H9 (cell line): Measurements from ENCODE around the gene GRIN2B. TPM values are rescaled to one million over a fixed set of nuclear protein-coding genes. Genes with fewer than 3 reads are reported as not detected.

Experiments
- DNase-seq: peaks from one replicate; pipeline ENCODE4 v3.0.0-alpha.2; 2017
- H2AFZ ChIP-seq: one replicate; pipeline ENCODE4 v1.6.1; 2013; ENCODE audit warnings: mild to moderate bottlenecking, low read length, control low read depth, moderate library complexity
- H2AK5ac ChIP-seq: 2 replicates; pipeline ENCODE4 v1.6.1; 2013; ENCODE audit warnings: low read length, control low read depth, mixed read lengths; ENCODE audit not compliant: insufficient read length
- H2BK120ac ChIP-seq: one replicate; pipeline ENCODE4 v1.6.1; 2013; ENCODE audit warnings: low read depth, mild to moderate bottlenecking, low read length, control low read depth, inconsistent platforms; ENCODE audit not compliant: poor library complexity, severe bottlenecking
- H2BK12ac ChIP-seq: 2 replicates; pipeline ENCODE4 v1.6.1; 2013; ENCODE audit warnings: low read length, control low read depth, mixed read lengths, low read depth; ENCODE audit not compliant: insufficient read length
- H2BK15ac ChIP-seq: 2 replicates; pipeline ENCODE4 v1.6.1; 2013; ENCODE audit warnings: low read depth, low read length, control low read depth
- H2BK20ac ChIP-seq: one replicate; pipeline ENCODE4 v1.6.1; 2013; ENCODE audit warnings: low read depth, mild to moderate bottlenecking, low read length, control low read depth, inconsistent platforms; ENCODE audit not compliant: poor library complexity, severe bottlenecking
- H2BK5ac ChIP-seq: 2 replicates; pipeline ENCODE4 v1.6.1; 2013; ENCODE audit warnings: low read length, control low read depth, mixed read lengths; ENCODE audit not compliant: insufficient read length
- H3K14ac ChIP-seq: 2 replicates; pipeline ENCODE4 v1.6.1; 2013; ENCODE audit warnings: low read length, control low read depth; ENCODE audit not compliant: insufficient read depth
- H3K18ac ChIP-seq: 2 replicates; pipeline ENCODE4 v1.6.1; 2013; ENCODE audit warnings: low read depth, mild to moderate bottlenecking, mixed read lengths, low read length, control low read depth; ENCODE audit not compliant: insufficient read length
- H3K23ac ChIP-seq: 2 replicates; pipeline ENCODE4 v1.6.1; 2013; ENCODE audit warnings: low read length, control low read depth, mixed read lengths, low read depth; ENCODE audit not compliant: insufficient read length
- H3K23me2 ChIP-seq: 2 replicates; pipeline ENCODE4 v1.6.1; 2013; ENCODE audit warnings: low read depth, mild to moderate bottlenecking, mixed read lengths, low read length, control low read depth; ENCODE audit not compliant: insufficient read length, poor library complexity, severe bottlenecking
- H3K27ac ChIP-seq: 2 replicates; pipeline ENCODE4 v1.5.1; 2013; ENCODE audit warnings: low read length, control low read depth, mixed read lengths, low read depth; ENCODE audit not compliant: insufficient read length
- H3K27me3 ChIP-seq: 2 replicates; pipeline ENCODE4 v1.6.1; 2013; ENCODE audit warnings: low read length, control low read depth, inconsistent platforms; ENCODE audit not compliant: insufficient read depth
- H3K4ac ChIP-seq: 2 replicates; pipeline ENCODE4 v1.6.1; 2013; ENCODE audit warnings: low read depth, mild to moderate bottlenecking, control low read depth, inconsistent platforms, low read length, moderate library complexity
- H3K4me1 ChIP-seq: 2 replicates; pipeline ENCODE4 v1.6.1; 2013; ENCODE audit warnings: low read length, control low read depth, inconsistent platforms; ENCODE audit not compliant: insufficient read depth
- H3K4me2 ChIP-seq: 2 replicates; pipeline ENCODE4 v1.6.1; 2013; ENCODE audit warnings: low read length, control low read depth, mixed read lengths; ENCODE audit not compliant: insufficient read length, insufficient read depth
- H3K56ac ChIP-seq: 2 replicates; pipeline ENCODE4 v1.6.1; 2013; ENCODE audit warnings: low read depth, mild to moderate bottlenecking, mixed read lengths, low read length, control low read depth; ENCODE audit not compliant: insufficient read length
- H3K79me1 ChIP-seq: 2 replicates; pipeline ENCODE4 v1.6.1; 2013; ENCODE audit warnings: low read depth, mild to moderate bottlenecking, moderate library complexity, low read length, control low read depth, inconsistent platforms; ENCODE audit not compliant: insufficient read depth, poor library complexity, severe bottlenecking
- H3K79me2 ChIP-seq: 2 replicates; pipeline ENCODE4 v1.6.1; 2013; ENCODE audit warnings: low read length, control low read depth, inconsistent platforms; ENCODE audit not compliant: insufficient read depth
- H3K9ac ChIP-seq: 2 replicates; pipeline ENCODE4 v1.6.1; 2013; ENCODE audit warnings: low read length, control low read depth, mixed read lengths; ENCODE audit not compliant: insufficient read length; ENCODE audit errors: extremely low read depth
- H3K9me3 ChIP-seq: one replicate; pipeline ENCODE4 v1.6.1; 2013; ENCODE audit warnings: low read depth, low read length, inconsistent platforms; ENCODE audit not compliant: control insufficient read depth
- H3T11ph ChIP-seq: one replicate; pipeline ENCODE4 v1.6.1; 2013; ENCODE audit warnings: mild to moderate bottlenecking, low read length, control low read depth, inconsistent platforms
- H4K20me1 ChIP-seq: one replicate; pipeline ENCODE4 v1.6.1; 2013; ENCODE audit not compliant: control insufficient read depth, insufficient read length, insufficient read depth
- H4K5ac ChIP-seq: 2 replicates; pipeline ENCODE4 v1.6.1; 2013; ENCODE audit warnings: low read depth, mild to moderate bottlenecking, mixed read lengths, low read length, control low read depth; ENCODE audit not compliant: insufficient read length
- H4K8ac ChIP-seq: replicated peaks from 2 replicates; pipeline ENCODE4 v1.6.1; 2013; ENCODE audit warnings: low read length, control low read depth, mixed read lengths, low read depth; ENCODE audit not compliant: insufficient read length
- H4K91ac ChIP-seq: 2 replicates; pipeline ENCODE4 v1.6.1; 2013; ENCODE audit warnings: low read depth, mild to moderate bottlenecking, moderate library complexity, mixed read lengths, low read length, control low read depth; ENCODE audit not compliant: insufficient read length
- H3K27ac Mint-ChIP-seq, 3 experiments: 2 replicates in 2 of 3; 3 replicates in 1 of 3; pipeline ENCODE4 v1.8.0; 2020 to 2021; ENCODE audit warnings: mixed read lengths in 3 of 3, mild to moderate bottlenecking in 1 of 3, moderate library complexity in 1 of 3
- H3K27me3 Mint-ChIP-seq: 2 replicates; pipeline ENCODE4 v1.8.0; 2021; ENCODE audit warnings: low read depth, mild to moderate bottlenecking, moderate library complexity, mixed read lengths
- H3K36me3 Mint-ChIP-seq, 3 experiments: 2 replicates in 2 of 3; 3 replicates in 1 of 3; pipeline ENCODE4 v1.8.0; 2020 to 2021; ENCODE audit warnings: low read depth in 3 of 3, mixed read lengths in 3 of 3; ENCODE audit not compliant: insufficient read depth in 1 of 3
- H3K4me1 Mint-ChIP-seq, 2 experiments: 2 replicates each; pipeline ENCODE4 v1.8.0; 2020; ENCODE audit warnings: mixed read lengths in 2 of 2
- H3K4me3 Mint-ChIP-seq, 2 experiments: 2 replicates in 1 of 2; 3 replicates in 1 of 2; pipeline ENCODE4 v1.8.0; 2020 to 2021; ENCODE audit warnings: mild to moderate bottlenecking in 2 of 2, mixed read lengths in 2 of 2, moderate library complexity in 1 of 2
- H3K9me3 Mint-ChIP-seq, 2 experiments: 2 replicates in 1 of 2; 3 replicates in 1 of 2; pipeline ENCODE4 v1.8.0; 2020; ENCODE audit warnings: mild to moderate bottlenecking in 2 of 2, mixed read lengths in 2 of 2, moderate library complexity in 1 of 2
- CTCF ChIP-seq: fragments of 200-600 bp; sonication (generic); conservative IDR thresholded peaks from 3 replicates; pipeline ENCODE4 v1.8.0; 2021; ENCODE audit warnings: antibody characterized with exemption, mild to moderate bottlenecking
- WGBS: extraction: QIAGEN DNeasy Blood & Tissue Kit; methylation state at CpG from one replicate; pipeline ENCODE4 v1.1.7; 2013; ENCODE audit warnings: missing lambda C conversion rate, low lambda C conversion rate, mixed read lengths; ENCODE audit not compliant: insufficient read length; ENCODE audit errors: extremely low coverage; 5-methylcytosine and 5-hydroxymethylcytosine counted together
- total RNA-seq: library from RNA; stranded (reverse); gene quantifications from 2 replicates; pipeline ENCODE4 v1.2.1, GENCODE V29; 2021

The GRIN2B gene
- total RNA-seq, 1 experiment from 2014 or later: 0.13 TPM

DNA sequence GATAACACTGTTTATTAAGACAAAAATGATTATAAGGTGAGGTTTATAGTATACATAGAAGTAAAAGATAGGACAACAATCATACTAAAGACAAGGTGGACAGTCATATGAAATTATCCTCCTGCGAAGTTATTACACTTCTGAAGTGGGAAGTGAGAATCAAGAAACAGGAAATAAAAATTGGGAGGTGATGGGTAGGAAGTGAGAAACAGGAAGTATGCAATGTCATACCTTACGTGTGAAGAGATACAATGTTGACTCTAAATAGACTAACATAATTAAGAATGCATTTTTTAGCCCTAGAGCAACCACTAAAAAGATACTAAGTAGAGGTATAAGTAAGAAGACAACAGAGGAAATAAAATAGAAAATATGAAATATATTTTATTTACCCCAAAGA lies 43.7 kb downstream of the GRIN2B start:
- H2BK20ac ChIP-seq: no peak overlapping the region
- DNase-seq: no peak
- no peak overlapping the region for H2BK15ac ChIP-seq
- no peak overlapping the region for H2AFZ ChIP-seq
- TF ChIP-seq CTCF: no peak
- no peak overlapping the region for H3K27ac ChIP-seq
- no peak overlapping the region for H2BK120ac ChIP-seq
- H3K4ac ChIP-seq: no peak overlapping the region
- H3K4me2 ChIP-seq: no peak overlapping the region
- peaks cover 0 to 10% (median 10%) of the 10 kb centered on the region in 3 experiments; a peak in 5 of 7 replicates for H3K36me3 Mint-ChIP-seq
- no peak overlapping the region for H4K8ac ChIP-seq
- no peak overlapping the region for H3K9ac ChIP-seq
- no peak overlapping the region for H3K18ac ChIP-seq
- no peak overlapping the region for H2AK5ac ChIP-seq
- H3K23me2 ChIP-seq: peaks cover 2% of the 10 kb centered on the region
- H3K27me3 ChIP-seq: no peaks in the 10 kb centered on the region
- H3K9me3 Mint-ChIP-seq: peaks cover 14 to 15% of the 10 kb centered on the region in 2 experiments; a peak in 4 of 5 replicates
- H4K5ac ChIP-seq: no peak overlapping the region
- H4K91ac ChIP-seq: no peak overlapping the region
- no peaks in the 10 kb centered on the region for H4K20me1 ChIP-seq
- peaks cover 27 to 31% of the 10 kb centered on the region in 2 experiments for H3K4me1 Mint-ChIP-seq
- H2BK5ac ChIP-seq: no peak overlapping the region
- H3K56ac ChIP-seq: no peak overlapping the region
- no peak overlapping the region for H2BK12ac ChIP-seq
- no peak overlapping the region for H3K14ac ChIP-seq
- no CpG with 5 or more reads among the region's 2 CpGs for WGBS
- no peaks in the 10 kb centered on the region for H3K79me2 ChIP-seq
- no peak overlapping the region for H3K4me3 Mint-ChIP-seq
- no peaks in the 10 kb centered on the region for H3K79me1 ChIP-seq
- no peak overlapping the region for H3K27ac Mint-ChIP-seq
- H3K9me3 ChIP-seq: no peaks in the 10 kb centered on the region
- peaks cover 25% of the 10 kb centered on the region for H3K27me3 Mint-ChIP-seq
- H3K23ac ChIP-seq: no peak overlapping the region
- H3K4me1 ChIP-seq: peaks cover 2% of the 10 kb centered on the region; the same call in 1 of the 2 replicates
- H3T11ph ChIP-seq: no peak overlapping the region
